Neural crest cell (in vitro differentiated cells): Measurements from ENCODE around the gene ADCY5. TPM values are rescaled to one million over a fixed set of nuclear protein-coding genes. Genes with fewer than 3 reads are reported as not detected.
"Not testable (repeated sequence)": the region's sequence is repeated elsewhere in the genome, so short reads cannot be mapped to it uniquely, and the experiment has no call there.

Source experiments
- DNase-seq: peaks from one replicate; pipeline ENCODE4 v3.0.0; 2021; ENCODE audit warnings: low read depth, mixed read lengths, low spot score
- H3K27ac Mint-ChIP-seq: one replicate; pipeline ENCODE4 v1.8.0; 2021; ENCODE audit warnings: mild to moderate bottlenecking, mixed read lengths; ENCODE audit not compliant: unreplicated experiment
- H3K27me3 Mint-ChIP-seq: 2 replicates; pipeline ENCODE4 v1.8.0; 2021; ENCODE audit warnings: low read depth, mild to moderate bottlenecking, mixed read lengths
- H3K36me3 Mint-ChIP-seq: 2 replicates; pipeline ENCODE4 v1.8.0; 2021; ENCODE audit warnings: low read depth, mild to moderate bottlenecking, mixed read lengths
- H3K4me1 Mint-ChIP-seq: 2 replicates; pipeline ENCODE4 v1.8.0; 2021; ENCODE audit warnings: mixed read lengths
- H3K4me3 Mint-ChIP-seq: one replicate; pipeline ENCODE4 v1.8.0; 2021; ENCODE audit warnings: mild to moderate bottlenecking, mixed read lengths
- H3K9me3 Mint-ChIP-seq: 2 replicates; pipeline ENCODE4 v1.8.0; 2021; ENCODE audit warnings: mixed read lengths
- CTCF ChIP-seq: fragments of 200-600 bp; sonication (generic); conservative IDR thresholded peaks from 2 replicates; pipeline ENCODE4 v1.5.0; 2021; ENCODE audit warnings: antibody characterized with exemption, mild to moderate bottlenecking
- long read RNA-seq: library from polyadenylated mRNA; unstranded; transcript quantifications from one replicate; pipeline ENCODE4 v2.0.0, GENCODE V29; 2020
- total RNA-seq: library from RNA; stranded (reverse); gene quantifications from 2 replicates; pipeline ENCODE4 v1.2.1, GENCODE V29; 2021

ADCY5 gene
- 2.2 and 2.8 TPM in 2 replicates for total RNA-seq
- long read RNA-seq, partial matches to known transcripts = 1 of 4 reads
- long read RNA-seq, other reads (novel, unspliced or antisense) = 3 of 4 reads

GRCh38 chr3:123448536-123449101 lies at the start of gene ADCY5:
ADCY5 (minus strand) TSS chr3:123449090; CDS start chr3:123448545, 545 bp downstream.
- DNase-seq = peak; percentile 16

GRCh38 chr3:123493912-123494311 lies 45.0 kb upstream of the ADCY5 start:
- Mint-ChIP-seq H3K4me3 (no peak overlapping the region), H3K27me3 (no peaks in the 10 kb centered on the region), H3K4me1 (no peaks in the 10 kb centered on the region), H3K27ac (no peak overlapping the region), H3K36me3 (no peaks in the 10 kb centered on the region), H3K9me3 (no peaks in the 10 kb centered on the region)
- TF ChIP-seq CTCF = no peak
- no peak for DNase-seq

More at GRCh38 chr3:123448536-123449101, at the start of gene ADCY5:
- Mint-ChIP-seq H3K36me3 (no peaks in the 10 kb centered on the region), H3K4me1 (peaks cover 13% of the 10 kb centered on the region), H3K27me3 (peaks cover 73% of the 10 kb centered on the region), H3K27ac (no peak within 1 kb of the TSS), H3K4me3 (peak within 1 kb of the TSS; percentile 85), H3K9me3 (no peaks in the 10 kb centered on the region)
- no peak for TF ChIP-seq CTCF

GRCh38 chr3:123491966-123492587 lies 43.2 kb upstream of the ADCY5 start:
- H3K4me3 Mint-ChIP-seq = no peak overlapping the region
- H3K27ac Mint-ChIP-seq = no peak overlapping the region
- H3K4me1 Mint-ChIP-seq = no peaks in the 10 kb centered on the region
- H3K27me3 Mint-ChIP-seq = no peaks in the 10 kb centered on the region
- no peak for TF ChIP-seq CTCF
- H3K36me3 Mint-ChIP-seq = no peaks in the 10 kb centered on the region
- no peaks in the 10 kb centered on the region for H3K9me3 Mint-ChIP-seq
- no peak for DNase-seq

- Mint-ChIP-seq H3K4me1 (no peaks in the 10 kb centered on the region), H3K27ac (no peak overlapping the region), H3K36me3 (no peaks in the 10 kb centered on the region), H3K9me3 (no peaks in the 10 kb centered on the region), H3K27me3 (no peaks in the 10 kb centered on the region), H3K4me3 (no peak overlapping the region)
- DNase-seq = peak; percentile 77
- peak; percentile 92 for TF ChIP-seq CTCF
These were observed 40.6 kb upstream of the ADCY5 start for GRCh38 chr3:123489400-123490004.

- no peak overlapping the region for H3K27ac Mint-ChIP-seq
- no peaks in the 10 kb centered on the region for H3K36me3 Mint-ChIP-seq
- no peaks in the 10 kb centered on the region for H3K4me1 Mint-ChIP-seq
- H3K27me3 Mint-ChIP-seq = no peaks in the 10 kb centered on the region
- no peaks in the 10 kb centered on the region for H3K9me3 Mint-ChIP-seq
- no peak overlapping the region for H3K4me3 Mint-ChIP-seq
- no peak for DNase-seq
- no peak for TF ChIP-seq CTCF
These were observed 39.9 kb upstream of the ADCY5 start for GRCh38 chr3:123488645-123489347.

- DNase-seq, H3K27ac Mint-ChIP-seq, H3K36me3 Mint-ChIP-seq, H3K4me1 Mint-ChIP-seq, H3K4me3 Mint-ChIP-seq, H3K27me3 Mint-ChIP-seq, H3K9me3 Mint-ChIP-seq: not testable (repeated sequence)
These were observed 38.2 kb upstream of the ADCY5 start for GRCh38 chr3:123487063-123487462.
